Stimulated activated CD4-positive, alpha-beta T cell treated with anti-CD3 and anti-CD28 coated beads, TNF-alpha, amount 100 ng/mL, for 1 hour (primary cell): ENCODE data around the gene PARP4.
"Not testable (repeated sequence)": the region's sequence is repeated elsewhere in the genome, so short reads cannot be mapped to it uniquely, and the experiment has no call there.

ENCODE experiments used
- DNase-seq, 3 donors: peaks; one replicate each; pipeline ENCODE4 v3.0.0-alpha.2; 2020; ENCODE audit warnings: low read depth in 3 of 3, low spot score in 1 of 3

PARP4 gene

DNA sequence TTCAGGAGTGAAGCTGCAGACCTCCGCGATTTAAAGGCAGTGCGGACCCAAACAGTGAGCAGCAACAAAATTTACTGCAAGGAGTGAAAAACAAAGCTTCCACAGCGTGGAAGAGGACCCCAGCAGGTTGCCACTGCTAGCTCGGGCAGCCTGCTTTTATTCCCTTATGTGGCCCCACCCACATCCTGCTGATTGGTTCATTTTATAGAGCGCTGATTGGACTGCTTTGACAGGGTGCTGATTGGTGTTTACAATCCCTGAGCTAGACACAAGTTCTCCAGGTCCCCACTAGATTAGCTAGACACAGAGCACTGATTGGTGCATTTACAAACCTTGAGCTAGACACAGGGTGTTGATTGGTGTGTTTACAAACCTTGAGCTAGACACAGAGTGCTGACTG, 6.3 kb downstream of the PARP4 start:
- not testable (repeated sequence) for DNase-seq

DNA sequence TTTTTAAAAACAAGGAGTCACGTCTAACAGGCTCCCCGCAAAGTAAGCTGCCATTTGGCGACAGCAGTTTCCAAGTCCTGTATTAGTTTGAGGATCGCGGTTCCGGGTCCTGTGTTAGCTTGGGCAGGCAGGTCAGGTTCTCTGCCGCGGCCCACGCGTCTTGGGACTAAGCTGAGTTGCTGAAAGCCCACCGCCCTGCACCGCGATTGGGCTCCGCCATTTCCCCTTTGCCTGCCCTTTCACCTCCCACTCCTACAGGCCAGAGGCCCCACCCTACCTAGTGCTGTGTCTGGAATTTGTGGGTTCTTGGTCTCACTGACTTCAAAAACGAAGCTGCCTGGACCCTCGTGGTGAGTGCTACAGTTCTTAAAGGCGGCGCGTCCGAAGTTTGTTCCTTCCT, 6.8 kb downstream of the PARP4 start:
- DNase-seq = no peak

DNA sequence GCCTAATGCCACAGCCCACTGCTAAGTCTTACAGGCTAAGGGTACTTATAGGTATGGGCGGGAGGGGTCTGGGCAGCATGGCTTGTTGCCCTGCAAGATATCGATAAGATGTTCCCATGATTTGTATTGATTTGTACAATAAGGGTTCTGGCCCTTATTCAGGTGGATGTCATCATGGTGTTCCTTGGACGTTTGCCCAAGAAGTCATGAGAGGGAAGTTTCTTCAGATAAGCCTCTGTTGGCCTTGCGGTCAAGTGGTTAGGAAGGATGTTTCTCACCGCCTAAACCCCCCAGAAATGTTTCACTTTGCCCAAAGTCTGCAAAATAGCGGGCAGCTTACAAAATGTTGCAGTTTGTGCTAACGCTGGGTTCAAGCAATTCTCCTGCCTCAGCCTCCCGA, 7.3 kb downstream of the PARP4 start:
- no peak for DNase-seq

DNA sequence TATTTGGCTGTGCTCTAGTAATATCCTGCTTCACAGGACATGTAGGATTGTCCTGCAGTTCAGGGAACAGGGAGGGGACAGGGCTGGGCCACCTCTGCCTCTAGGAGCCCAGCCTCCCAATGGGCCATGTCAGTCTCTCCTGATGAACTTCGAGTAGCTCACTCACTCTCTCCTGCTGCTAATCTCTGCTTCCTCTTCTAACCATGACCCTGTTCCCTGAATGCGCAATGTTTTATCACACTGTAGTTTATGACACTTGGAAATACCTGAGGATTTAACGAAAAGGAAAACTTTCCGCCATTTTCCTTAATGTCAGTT, 9.2 kb downstream of the PARP4 start:
- no peak for DNase-seq

DNA sequence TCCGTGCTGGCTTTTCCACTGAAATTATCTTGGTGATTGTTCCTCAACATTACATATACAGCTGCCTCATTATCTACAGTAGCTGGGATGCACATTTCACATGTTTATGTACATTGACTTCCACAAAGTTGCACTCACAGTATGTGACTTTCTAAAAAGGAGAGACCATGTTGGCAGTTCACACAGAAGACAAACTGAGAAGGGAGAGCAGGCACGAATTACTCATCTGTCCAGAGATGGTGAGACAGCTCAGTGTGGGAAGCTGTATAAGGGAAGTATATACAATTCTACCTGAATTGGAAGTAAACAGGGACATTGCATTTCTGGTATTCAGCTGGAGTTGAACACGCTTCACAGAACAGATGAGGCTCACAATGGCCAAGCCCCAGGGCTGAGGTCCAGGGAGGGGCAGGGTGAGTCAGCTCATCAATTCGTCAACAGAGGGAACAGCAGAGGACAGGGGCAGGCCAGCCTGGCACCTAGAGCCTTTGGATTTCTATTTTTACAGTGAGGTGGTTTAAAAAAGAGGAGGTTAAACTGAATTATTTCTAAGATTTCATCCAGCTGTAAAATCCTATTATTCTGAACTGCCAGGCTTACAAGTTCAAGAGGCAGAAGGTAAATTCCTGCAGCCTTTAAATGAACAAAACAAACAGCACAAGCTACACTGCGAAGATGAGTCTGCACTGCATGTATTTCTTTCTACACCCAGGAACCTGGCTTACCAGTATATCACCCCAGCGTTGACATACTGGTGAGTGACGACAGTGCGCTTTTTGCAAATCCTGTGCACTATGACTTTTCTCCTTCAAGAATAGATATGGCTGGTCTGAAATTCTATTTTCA, 9.8 kb downstream of the PARP4 start:
- no peak for DNase-seq

DNA sequence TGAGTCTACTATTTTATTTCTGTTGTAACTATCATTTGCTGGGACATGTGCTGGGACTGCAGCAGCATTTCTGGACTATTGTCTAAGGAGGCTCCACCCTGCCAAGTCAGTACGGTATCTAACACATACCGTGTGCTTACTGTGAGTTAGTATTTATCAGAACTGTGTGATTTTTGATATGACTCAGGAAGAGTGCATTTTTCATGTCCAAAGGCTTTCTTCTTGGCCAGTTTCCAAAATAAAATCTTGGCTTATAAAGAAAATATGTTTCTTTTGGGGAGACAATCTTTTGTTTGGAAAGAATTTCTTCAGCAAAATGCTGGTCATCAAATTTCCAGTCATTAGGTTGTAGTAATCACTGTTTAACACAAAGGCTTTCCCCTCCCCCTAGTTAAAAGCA, 11.6 kb downstream of the PARP4 start:
- no peak for DNase-seq

DNA sequence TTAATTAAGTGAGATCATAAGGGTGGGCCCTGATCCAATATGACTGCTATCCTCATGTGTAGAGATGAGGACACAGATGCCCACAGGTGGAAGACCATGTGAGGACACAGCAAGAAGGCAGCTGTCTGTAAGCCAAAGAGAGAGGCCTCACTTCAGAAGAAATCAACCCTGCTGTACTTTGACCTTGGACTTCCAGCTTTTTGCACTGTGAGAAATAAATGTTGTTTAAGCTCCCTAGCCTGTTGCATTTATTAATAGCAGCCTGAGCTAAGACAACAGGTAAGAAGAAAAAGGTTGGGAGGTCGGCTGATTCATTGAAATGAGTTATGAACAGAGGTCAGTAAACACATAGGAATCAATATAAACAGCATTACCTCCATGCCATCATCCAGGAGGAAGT, 14.8 kb downstream of the PARP4 start:
- no peak for DNase-seq

DNA sequence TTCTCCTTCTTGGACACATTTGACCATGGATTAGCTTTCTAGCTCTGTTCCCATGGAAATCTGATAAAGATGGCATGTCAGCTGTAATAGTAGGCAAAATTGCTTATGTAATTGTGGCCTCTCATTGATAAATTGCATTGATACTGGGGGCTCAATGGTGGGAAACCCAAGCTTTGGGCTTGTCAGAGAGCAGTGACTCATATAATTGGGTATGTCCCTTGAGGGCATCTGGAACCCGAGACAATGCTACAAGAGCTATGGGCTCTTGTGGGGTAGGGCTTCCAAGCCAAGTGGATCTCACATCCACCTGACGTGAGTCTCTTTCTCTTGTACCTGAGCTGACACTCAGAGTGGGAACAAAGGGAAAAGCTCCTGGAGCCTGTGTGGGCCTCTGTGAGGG, 16.3 kb downstream of the PARP4 start:
- DNase-seq = not testable (repeated sequence)

DNA sequence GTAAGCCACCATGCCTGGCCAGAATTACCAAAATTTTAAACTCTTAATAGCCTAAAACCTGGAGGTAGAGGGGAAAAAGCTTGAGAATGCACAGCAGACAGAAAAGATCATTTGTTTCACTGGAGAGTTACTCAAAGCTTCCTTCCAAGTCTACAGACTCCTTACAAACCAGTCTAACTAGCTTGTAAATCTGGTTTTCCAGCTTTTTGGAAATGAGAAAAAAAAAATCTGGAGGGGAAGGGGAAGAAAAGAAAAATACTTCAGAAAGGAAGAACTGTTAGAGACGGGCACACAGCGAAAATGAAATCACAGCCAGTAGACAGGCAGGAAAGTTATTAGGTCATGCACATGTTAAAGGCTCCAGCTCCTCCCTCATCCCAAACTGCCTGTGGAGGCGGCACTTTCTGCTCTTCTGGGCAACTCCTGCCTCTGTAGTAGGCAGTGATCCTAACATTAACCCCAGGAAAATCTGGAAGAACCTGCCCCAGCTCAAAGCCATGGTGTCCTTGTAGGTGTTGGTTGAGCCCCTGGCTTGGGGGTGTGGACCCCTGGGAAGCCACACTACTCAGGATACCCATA, 17.3 kb downstream of the PARP4 start:
- no peak for DNase-seq

DNA sequence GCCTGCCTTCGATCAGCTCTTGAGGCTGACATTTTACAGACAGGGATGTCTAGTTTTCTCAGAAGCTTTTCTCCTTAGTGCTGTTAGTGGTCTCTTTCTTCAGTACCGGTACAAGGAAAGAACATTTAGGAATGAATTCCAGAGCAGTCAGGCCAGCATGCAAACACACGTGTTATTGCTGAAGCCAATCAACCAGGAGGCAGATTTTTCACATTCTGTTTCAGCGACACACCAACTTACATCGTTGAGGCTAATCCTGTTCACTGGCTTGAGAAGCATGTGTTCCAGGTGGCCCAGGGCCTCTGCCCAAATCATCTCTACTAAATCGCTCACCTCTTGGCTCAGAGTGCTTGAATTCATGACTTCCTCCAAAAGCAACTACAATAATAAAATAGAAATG, 19.2 kb downstream of the PARP4 start:
- DNase-seq = no peak

DNA sequence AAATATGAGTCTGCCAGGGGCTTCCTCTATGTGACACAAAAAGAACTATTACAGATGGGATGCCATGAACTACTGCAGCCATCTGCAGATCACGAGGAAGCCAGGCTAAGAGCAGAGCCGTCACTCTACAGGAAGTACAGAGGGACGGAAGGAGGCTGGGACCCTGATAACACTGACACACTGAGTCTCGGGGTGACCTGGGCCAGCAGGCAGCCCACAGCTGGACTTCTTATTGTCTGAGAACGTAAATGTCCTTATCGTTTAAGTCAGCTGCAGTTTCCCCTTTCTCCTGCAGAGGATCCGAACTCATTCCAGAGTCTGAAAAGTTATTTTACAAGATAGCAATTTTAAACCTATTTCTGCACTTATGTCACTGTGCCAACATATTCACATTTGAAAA, 20.7 kb downstream of the PARP4 start:
- no peak for DNase-seq

DNA sequence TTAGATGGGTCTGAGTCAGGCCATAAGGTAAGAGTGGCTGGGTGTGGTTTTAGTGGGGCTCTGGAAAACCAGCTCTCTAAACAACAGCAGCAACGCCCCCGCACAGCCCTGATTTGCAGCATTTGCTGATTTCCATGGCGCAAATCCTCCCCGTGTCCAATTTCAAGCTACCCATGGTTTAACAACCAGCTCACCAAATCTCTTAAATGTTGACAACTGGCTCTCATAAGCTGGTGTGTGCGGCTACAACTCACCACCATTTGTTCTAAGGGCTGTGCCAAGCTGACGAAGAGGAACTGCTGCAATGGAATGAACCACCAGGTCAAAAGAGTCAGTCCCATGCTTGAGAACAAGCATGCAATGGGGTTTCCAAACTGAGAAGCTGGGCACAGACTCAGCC, 22.9 kb downstream of the PARP4 start:
- DNase-seq = no peak

DNA sequence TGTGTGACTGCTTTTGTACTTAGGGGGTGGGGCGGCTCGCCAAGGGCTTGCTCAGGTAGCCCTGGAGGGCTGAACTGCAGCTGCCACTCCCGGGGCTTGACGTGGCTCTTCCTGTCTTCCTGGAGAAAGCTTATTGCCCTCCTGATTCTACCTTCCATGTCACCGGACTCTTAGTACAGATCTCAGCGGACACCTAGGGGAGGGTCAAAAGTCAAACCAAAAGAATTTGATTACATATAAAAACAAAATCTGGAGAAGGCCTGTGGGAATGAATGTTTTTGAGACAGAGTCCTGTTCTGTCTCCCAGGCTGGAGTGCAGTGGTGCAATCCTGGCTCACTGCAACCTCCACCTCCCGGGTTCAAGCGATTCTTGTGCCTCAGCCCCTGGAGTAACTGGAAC, 24.5 kb downstream of the PARP4 start:
- DNase-seq = not testable (repeated sequence)

DNA sequence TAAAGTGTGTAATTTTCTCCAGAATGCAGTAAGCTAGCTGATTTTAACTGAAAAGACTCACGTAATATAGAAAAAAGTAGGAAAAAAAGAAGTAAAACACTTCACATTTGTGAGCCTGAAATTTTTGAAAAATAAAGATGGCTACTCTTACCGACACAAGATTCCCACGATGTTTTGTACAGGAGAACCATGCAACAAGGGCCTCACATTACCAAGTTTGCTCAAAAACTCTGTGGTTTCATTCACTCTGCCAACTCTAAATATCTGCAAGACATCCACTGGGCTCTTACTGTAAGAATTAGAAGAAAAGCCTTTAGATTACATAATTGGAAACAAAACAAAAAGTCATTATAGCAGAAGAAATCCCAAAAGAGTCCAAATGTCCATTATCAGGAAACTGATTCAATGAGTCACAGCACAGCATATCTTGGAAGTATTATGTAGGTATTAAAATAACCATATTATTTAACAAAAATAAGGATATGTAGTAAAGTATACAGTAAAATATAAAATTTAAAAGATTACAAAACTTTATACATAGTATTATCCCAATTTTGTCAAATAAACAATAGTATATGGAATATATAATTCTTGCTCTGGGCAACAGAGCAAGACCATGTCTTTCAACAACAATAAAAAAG, 26.4 kb downstream of the PARP4 start:
- not testable (repeated sequence) for DNase-seq

DNA sequence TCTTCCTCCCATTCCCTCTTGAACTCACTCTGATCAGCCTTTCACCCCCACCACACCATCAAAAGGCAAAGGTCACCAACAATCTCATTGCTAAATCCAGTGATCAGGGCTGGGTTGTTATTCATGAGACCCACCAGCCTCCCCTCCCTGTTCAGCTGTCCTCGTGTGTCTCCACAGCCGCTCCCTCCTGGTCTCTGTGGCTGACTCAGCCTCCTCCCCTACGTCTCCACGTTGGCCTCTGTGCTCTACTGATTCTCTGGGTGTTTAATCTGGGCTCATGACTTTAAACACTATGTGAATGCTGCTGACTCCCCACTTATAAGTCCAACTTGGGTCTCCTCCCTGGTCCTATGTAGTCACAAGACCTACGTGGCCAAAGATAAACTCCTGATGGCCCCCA, 38.9 kb downstream of the PARP4 start:
- no peak for DNase-seq

DNA sequence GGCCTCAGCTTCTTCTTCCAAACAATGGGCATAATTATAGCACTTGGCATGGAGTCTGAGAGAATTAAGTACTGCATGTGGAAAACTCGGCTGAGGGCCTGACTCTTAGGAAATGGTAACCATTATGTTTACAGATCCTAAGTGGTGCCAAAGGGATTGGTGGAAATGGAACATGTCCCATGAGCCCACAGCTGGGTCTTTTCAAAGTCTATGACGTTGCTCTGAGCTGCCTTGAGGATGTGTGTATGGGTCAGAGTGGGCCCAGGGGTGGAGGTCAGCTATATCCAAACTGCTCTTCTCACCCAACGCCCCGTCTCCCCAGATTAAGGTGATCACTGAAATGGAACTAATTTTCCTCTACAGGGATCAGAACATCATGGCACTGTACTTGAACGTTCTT, 40.4 kb downstream of the PARP4 start:
- not testable (repeated sequence) for DNase-seq

DNA sequence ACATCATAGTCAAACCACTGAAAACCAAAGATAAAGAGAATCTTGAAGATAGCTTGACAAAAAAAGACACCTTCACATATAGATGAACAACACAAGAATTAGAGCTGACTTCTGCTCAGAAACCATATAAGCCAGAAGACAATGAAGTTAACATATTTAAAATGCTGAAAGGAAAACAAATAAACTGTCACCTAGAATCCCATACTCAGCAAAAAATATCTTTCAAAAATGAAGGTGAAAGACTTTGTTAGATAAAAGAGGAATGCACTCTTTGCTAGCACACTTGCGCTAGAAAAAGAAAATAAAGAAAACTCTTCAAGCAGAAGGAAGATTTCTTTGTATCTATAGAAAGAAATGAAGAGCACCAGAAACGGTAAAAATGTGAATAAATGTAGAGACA, 49.5 kb downstream of the PARP4 start:
- DNase-seq = no peak

DNA sequence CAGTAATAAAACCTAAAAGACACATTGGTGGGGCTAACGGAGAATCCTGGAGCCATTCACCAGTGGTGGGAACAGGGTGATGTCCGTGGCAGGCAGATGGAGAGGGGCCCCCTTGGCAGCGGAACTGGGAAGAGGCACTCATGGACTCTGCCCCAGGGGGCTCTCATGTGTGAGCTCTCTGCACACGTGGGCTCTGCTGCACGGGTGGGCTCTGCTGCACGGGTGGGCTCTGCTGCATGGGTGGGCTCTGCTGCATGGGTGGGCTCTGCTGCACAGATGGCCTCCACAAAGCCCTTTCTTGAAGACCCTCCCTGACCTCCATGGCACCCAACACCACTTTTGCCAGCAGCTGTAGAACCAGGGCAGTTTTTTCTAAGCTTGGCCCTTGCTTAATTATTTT, 52.3 kb downstream of the PARP4 start:
- no peak for DNase-seq

DNA sequence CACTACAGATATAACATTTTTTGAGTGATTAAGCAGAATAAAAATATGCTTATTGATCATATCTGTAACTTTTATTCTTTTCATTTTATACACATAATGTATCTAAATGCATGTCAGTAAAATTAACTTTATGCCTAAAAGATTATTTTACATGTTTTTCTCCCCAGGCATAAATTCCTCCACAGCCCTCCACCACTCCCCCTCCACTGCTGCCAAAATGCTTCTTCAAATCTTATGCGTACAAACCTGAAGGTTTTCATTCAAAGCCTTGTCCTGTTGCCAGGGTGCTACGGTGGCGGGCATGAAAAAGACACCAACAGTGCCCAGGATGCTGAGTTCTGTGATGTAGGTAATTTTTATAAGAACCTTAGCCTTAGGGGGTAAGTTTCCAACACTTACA, 52.9 kb downstream of the PARP4 start:
- DNase-seq = no peak

DNA sequence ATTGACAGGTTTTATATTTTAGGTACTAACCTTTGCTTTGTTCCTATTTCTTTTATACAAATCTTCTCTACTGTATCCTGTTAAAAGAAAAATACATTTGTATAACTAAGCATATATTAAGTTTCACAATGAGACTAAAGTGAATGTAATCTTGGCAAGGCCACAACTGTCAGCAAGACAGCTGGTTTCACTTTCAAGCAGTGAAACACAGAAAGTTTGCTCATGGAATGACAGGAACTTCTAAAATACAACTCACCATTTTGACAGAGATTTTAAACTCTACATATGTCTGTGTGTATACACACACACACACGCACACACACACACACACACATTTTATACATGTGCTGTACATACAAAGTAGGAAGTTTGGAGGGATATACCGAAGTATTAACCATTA, 53.3 kb downstream of the PARP4 start:
- no peak for DNase-seq

DNA sequence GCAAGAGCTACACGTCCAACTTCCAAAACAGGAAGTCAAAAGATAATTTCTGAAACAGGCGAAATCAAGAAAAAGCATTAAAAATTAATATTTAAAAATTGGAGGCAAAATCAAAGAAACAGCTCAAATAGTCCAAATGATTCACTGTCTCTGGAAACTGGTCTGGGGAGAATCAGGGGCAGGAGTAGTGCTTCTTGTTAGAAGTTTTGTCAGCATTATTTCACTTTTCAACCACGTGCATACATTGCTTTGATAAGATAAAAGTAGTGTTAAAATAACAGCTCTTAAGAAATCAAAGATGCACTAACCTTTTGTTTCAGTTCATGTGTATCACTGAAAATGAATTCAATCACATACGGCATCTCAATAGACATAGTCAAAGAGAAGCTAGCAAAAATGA, 53.8 kb downstream of the PARP4 start:
- DNase-seq = no peak

DNA sequence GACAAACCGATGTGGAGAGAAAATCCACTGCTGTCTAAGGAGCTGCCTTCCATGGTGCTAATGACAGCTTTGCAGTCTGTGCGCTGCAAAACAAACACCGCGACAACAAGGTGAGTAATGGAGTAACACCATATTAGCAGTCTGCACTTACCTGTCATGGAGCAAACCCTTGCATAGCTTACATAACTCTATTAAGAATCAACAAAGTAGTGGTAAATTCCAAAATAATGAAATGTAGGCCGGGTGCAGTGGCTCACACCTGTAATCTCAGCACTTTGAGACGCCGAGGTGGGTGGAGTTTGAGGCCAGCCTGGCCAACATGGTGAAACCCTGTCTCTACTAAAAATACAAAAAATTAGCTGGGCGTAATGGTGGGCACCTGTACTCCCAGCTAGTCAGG, 56.2 kb downstream of the PARP4 start:
- DNase-seq = no peak

DNA sequence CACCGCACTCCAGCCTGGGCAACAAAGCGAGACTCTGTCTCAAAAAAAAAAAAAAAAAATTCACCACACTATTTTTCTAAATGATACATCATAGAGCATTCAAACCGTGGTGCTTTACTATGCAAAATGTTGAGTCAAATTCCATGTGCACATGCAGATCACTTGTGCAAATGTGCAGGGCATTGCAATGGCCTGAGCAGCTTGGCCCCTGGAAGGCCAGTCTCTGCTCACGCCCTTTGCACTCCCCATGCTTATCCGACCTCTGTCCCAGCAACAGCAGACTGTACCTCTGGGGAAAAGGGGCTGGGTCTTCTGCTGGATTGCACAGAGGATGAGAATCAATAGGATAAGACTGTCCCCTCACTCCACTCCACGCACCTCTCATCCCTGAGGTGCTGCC, 58.5 kb downstream of the PARP4 start:
- DNase-seq = no peak
